ENCODE data around the gene PLXNA2.

Gene PLXNA2

DNA sequence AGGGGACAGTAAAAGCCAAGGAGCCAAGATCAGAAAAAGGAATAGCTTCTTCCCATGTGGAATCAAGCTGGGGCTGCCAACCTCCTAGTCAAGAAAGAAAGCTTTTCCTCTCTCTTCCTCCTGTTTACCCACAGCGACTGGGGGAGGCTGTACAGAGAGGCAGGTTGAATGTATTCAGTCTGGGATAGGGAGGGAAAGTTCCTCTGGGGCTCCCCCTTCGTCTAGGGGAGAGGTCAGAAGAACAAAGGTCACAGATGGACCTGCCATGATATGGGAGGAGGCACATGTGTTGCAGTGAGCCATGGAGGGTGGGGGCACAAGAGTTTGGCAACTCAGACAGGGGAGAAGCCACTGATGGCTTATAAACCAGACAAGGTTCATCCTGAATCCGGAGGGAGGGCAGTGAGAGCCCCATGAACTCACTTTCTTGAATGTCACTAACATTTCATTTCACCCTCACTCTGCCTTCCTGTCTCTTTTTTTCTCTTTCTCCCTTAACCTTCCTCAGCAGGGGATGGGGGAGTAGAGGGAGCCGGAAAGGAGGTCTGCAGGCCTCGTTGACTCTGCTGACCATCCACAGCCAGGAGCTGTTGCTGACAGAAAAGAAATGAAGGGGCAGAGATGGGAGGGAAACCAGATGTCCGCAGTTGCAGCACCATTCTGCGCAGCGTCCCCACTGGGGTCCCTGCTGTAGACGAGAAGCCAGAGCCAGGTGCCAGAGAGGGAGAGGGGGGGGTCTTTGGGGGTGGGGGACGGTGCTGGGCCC is 61.1 kb downstream of the PLXNA2 start:
- no peak for DNase-seq (ENCODE audit: low read depth)

DNA sequence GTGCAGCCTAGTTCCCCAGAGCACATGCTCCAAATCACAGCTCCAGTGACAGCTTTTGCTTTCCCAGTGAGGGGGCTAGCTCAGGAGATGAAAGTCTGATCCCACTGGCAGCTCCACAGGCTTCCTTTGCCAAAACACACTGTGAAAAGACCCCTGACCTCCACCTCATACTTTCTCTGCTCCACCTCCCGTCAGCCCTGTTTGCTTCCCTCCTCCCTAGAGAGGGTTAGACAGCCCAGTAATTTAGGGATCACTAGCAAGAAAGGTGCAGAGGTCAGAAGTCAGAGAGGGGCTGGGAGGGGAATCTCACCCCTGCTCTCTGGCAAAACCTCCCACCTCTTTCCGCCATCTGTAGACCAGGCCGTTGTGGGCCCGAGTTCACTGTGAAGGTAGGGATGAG is 62.8 kb downstream of the PLXNA2 start:
- DNase-seq (ENCODE audit: low read depth), result no peak

DNA sequence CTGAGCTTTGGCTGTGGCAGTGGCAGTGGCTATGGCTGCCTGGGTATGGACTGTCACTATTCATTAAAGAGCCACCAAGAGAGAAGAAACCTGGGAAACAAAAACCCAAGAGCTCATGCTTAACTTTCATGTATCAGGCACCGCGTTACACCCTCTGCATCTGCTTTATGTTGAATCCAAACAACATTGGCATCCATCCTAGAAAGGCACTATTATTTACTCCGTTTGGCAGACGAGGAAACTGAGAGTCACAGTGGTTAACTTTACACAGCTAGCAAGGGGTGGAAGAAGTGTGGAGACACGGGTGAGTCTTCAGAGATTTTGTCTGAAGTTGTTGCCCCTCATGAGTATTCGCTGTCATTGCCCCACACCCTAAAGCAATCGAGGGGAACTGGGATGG is 63.8 kb downstream of the PLXNA2 start:
- no peak for DNase-seq (ENCODE audit: low read depth)

DNA sequence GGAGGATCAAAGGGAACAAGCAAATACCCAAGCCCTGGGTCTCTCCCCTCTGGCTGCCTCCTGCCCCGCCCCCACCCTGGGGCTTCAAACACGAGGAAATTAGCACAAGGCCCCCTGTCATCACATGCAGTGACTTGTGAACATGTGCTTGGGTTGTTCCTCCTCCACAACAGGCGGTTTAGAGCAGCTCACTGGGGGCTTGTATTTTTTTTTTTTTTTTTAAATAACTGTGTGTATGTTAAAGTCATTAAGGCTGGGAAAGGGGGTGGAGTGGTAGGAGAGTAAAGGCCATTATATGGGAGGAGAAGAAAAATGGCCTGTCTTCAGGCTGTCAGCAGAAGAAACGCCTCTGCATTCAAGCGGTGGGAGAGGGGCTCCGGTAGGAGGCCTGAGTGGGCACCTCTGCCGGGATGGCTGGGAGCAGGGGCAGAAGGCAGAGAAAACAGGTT is 64.2 kb downstream of the PLXNA2 start:
- DNase-seq (ENCODE audit: low read depth), result no peak

GRCh38 chr1:208179263-208179816 is 64.8 kb downstream of the PLXNA2 start:
- DNase-seq (ENCODE audit: low read depth), result no peak

DNA sequence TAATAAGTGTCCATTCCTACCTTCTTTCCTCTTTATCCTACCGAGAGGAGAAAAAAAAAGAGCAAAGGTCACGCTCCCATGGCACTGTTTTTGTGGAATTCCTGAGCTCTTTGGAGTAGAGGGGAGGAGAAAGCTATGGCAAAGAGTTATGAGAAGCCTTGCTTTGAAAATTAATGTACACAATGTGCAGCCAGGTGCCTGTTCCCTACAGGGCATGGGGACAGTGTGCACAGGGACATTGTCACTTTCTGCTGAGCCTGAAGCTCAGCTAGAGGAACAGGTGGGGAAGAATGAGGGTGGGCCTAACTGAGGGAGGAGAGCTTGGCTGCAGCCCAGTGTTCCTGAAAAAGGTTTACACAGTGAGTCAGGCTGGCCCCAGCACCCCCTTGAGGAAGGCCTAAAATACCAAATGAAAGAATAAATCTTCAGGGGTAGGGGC is 66.1 kb downstream of the PLXNA2 start:
- no peak for DNase-seq (ENCODE audit: low read depth)

DNA sequence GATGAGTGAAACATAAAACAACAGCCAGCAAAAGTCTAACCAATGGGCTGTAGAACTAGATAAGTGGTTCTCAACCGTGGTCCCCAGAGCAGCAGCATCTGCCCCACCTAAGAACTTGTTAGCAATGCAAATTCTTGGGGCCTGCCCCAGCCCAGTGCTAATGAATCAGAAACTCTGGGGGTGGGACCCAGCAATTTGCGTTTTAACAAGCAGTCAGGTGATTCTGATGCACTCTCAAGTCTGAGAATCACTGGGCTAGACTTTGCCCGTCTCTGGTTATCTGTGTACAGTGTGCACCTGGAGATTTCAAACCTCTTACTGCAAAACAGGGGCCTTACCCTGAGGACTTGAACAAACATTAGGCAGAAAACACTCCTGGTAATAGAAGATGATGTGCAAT is 66.5 kb downstream of the PLXNA2 start:
- DNase-seq (ENCODE audit: low read depth), result no peak

- DNase-seq (ENCODE audit: low read depth), result no peak
These were observed 67.5 kb downstream of the PLXNA2 start for GRCh38 chr1:208176649-208177048.

GRCh38 chr1:208175508-208175895 is 68.7 kb downstream of the PLXNA2 start:
- DNase-seq (ENCODE audit: low read depth), result no peak

- DNase-seq (ENCODE audit: low read depth), result no peak
These were observed 69.3 kb downstream of the PLXNA2 start for GRCh38 chr1:208174731-208175507.

GRCh38 chr1:208174200-208174599 is 70.0 kb downstream of the PLXNA2 start:
- no peak for DNase-seq (ENCODE audit: low read depth)

DNA sequence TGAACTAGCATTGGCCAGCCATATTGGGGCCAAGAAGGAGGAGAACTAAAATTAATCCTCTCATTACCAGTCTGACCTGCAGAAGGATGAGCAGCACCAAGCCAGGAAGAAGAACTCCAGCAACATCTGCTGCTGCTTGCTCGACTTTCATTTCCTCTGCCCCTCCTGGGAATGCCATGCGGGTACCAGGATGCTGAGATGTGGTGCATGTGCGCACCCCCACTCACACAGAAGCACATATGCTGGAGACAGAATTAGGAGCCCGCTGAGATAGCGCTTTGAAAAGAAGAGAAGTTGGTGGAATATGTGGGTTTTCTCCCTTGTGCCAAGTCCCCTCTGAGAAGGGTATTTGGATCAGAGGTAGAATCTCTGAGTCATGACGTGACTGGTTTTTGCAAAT is 70.4 kb downstream of the PLXNA2 start:
- DNase-seq (ENCODE audit: low read depth), result no peak

DNA sequence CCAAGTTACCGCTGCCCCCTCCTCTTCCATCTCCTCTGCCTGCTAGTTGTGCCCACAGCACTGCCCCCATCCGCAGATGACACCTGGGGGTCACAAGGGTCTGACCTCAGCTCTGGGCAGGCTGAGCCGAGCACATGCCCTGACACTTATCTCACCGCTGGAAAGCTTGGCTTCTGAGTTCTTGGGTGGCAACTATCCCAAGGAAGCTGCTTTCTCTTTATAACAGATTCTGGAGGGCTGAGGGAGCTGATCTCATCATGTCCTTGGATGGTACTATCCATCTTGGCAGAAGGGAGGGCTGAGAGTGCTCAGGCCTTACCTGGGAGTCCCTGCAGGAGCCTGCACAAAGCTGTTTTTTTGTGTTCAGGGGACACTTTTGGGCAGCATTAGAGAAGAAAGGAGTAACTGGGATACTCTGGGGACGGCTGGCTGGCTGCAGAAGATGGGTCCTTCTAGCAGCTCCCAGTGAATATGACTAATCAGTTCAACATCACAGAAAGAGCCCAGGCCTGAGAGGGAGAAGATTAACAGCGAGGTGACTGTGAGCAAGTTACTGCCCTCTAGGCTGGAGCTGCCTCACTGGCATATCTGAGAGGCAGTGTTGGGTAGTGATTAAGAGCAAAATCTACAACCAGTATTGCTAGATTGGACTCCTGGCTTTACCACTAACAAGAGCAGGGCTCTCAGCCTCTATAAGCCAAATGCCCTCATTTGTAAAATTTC is 71.6 kb downstream of the PLXNA2 start:
- DNase-seq (ENCODE audit: low read depth), result no peak

- DNase-seq (ENCODE audit: low read depth), result no peak
These were observed 72.4 kb downstream of the PLXNA2 start for GRCh38 chr1:208171616-208172422.

DNA sequence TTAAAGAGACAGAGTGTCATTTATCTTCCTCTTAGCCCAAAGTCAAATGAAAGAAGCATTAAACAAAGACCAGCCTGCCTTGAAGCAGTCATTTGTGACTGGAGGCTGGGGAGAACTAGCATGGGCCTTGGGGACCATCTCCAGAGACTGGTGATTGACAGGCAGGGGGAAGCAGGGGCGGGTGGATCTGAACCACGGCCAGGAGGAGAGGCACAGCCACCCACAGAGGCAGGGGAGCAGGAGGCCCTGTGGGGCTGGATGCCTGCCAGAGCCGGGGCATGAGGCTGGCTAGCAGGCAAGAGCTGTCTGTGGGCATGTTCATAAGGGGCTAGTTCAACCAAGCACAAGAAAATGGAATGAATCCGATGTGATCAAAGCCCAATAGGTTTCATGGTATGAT is 73.9 kb downstream of the PLXNA2 start:
- DNase-seq (ENCODE audit: low read depth), result no peak

DNA sequence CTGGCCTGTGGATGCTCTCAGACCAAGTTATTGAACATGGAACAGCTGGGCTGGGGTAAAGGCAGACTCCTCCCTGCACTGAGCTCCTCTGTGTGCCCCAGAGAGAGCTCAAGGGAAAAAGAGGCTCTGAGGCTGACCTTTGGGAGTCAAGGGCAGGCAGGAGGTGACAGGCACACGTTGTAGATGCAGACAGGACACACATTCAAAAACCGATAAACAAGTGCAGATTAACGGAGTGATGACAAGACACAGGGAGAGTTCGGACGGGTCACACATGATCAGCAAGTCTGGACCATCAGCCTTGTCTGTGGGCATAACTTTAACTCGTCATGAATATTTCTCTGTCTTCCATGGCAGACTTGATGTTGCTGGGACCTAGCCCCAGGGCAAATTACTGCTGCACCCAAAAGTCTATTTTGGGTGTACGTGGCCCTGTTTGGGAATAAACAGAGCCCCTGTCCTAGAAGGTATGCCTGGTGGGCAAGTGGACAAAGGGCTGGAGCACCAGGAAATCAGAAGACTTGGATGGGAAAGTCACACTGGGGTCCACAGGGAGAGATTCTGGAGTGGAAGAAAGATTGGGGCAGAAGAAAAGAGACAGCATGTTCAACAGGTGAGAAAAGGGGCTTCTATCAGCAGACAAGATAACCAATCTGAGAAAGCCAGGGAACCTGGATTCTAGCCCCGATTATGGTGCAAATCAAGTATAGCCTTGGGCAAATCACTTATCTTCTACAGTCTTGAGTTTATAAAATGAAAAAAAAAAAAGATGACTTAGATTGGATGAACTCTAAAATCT is 74.9 kb downstream of the PLXNA2 start:
- DNase-seq (ENCODE audit: low read depth), result no peak

- no peak for DNase-seq (ENCODE audit: low read depth)
These were observed 76.8 kb downstream of the PLXNA2 start for GRCh38 chr1:208167261-208167869.

DNA sequence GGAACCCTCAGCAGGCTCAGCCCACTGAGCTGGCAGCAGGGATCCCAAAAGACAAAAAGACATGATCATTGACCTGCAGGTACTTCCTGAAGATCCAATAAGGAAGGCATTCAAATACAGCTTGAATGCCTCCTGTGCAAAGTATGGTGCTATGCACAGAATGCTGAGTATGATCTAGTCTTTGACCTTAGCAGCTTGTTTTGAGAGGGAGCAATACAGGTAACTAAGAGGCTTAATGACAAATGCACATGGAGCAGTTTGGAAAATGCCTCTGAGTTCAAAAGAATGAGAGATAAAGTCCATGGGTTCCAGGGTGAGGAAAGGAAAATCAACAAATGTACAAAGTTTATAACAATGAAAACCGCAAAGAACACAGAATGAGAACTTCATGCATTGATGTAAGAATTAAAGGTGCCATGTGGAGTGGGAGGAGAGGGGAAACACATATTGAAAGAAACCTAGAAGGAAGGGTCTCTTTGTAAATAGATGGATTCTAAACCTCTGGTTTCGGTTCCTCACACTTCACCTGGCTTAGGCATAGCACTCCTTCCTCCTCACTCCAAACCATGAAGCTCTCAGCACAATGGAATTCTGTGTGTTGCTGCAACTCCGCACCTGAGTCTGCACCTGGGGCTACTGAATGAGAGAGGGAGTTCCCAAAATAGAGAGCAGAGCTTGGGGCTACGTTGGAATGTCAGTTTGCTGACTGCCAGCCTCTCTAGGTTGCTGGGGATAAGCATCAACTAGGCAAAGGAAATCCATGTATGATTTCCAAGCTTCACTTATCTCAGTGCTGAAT is 77.6 kb downstream of the PLXNA2 start:
- no peak for DNase-seq (ENCODE audit: low read depth)

GRCh38 chr1:208165659-208166058 is 78.5 kb downstream of the PLXNA2 start:
- no peak for DNase-seq (ENCODE audit: low read depth)
